IMR-90 (cell line): Measurements from ENCODE around the gene PCYT2. TPM values are rescaled to one million over a fixed set of nuclear protein-coding genes. Genes with fewer than 3 reads are reported as not detected.

Source experiments
- ATAC-seq: fragments of 200-7000 bp; cut with Tn5 transposase; 2 replicates; pipeline ENCODE4 v1.9.1; 2020; ENCODE audit warnings: low read depth, mild to moderate bottlenecking, moderate library complexity
- BruUV-seq: library from RNA; stranded (reverse); fragments of 400-500 nt; replicated peaks from 2 replicates; lab custom pipeline; 2021; lab: Mats Ljungman, UMichigan
- CTCF ChIA-PET: fragments of 300-600 bp; formaldehyde crosslinking; extraction: SDS; loops from one replicate; lab custom pipeline; 2021; ENCODE audit warnings: antibody characterized with exemption; lab: Yijun Ruan, JAX
- POLR2A ChIA-PET: fragments of 300-600 bp; sonication (Branson Sonifier 250); formaldehyde crosslinking; loops from one replicate; lab custom pipeline; 2022; ENCODE audit warnings: antibody characterized with exemption; ENCODE audit not compliant: unreplicated experiment; lab: Charles Lee
- DNase-seq: peaks from one replicate; pipeline ENCODE4 v3.0.0; 2013
- H2AFZ ChIP-seq: replicated peaks from 2 replicates; pipeline ENCODE3; 2013; ENCODE audit warnings: low read length, mild to moderate bottlenecking; ENCODE audit not compliant: poor library complexity
- H2AK5ac ChIP-seq: 2 replicates; pipeline ENCODE4 v1.6.1; 2013; ENCODE audit warnings: low read depth, low read length, inconsistent platforms
- H2AK9ac ChIP-seq: replicated peaks from 2 replicates; pipeline ENCODE3; 2013; ENCODE audit warnings: mild to moderate bottlenecking, low read depth, low read length, moderate library complexity; ENCODE audit not compliant: poor library complexity
- H2BK120ac ChIP-seq: 2 replicates; pipeline ENCODE4 v1.6.1; 2013; ENCODE audit warnings: low read depth, low read length, inconsistent platforms
- H2BK15ac ChIP-seq: 3 replicates; pipeline ENCODE4 v1.6.1; 2013; ENCODE audit warnings: low read depth, low read length, inconsistent platforms
- H2BK20ac ChIP-seq: 2 replicates; pipeline ENCODE4 v1.6.1; 2013; ENCODE audit warnings: low read depth, mild to moderate bottlenecking, inconsistent platforms, low read length, moderate library complexity
- H2BK5ac ChIP-seq: 2 replicates; pipeline ENCODE4 v1.6.1; 2013; ENCODE audit warnings: mild to moderate bottlenecking, low read depth, low read length, inconsistent platforms; ENCODE audit not compliant: poor library complexity, severe bottlenecking
- H3K14ac ChIP-seq: replicated peaks from 2 replicates; pipeline ENCODE4 v1.6.1; 2013; ENCODE audit warnings: low read depth, low read length, inconsistent platforms
- H3K18ac ChIP-seq: 2 replicates; pipeline ENCODE4 v1.6.1; 2013; ENCODE audit warnings: low read depth, low read length, control low read depth
- H3K23ac ChIP-seq: 2 replicates; pipeline ENCODE4 v1.6.1; 2013; ENCODE audit warnings: low read depth, low read length, inconsistent platforms
- H3K27ac ChIP-seq: 2 replicates; pipeline ENCODE4 v1.5.1; 2013; ENCODE audit warnings: mild to moderate bottlenecking, control low read depth, low read length; ENCODE audit not compliant: insufficient read depth
- H3K27me3 ChIP-seq: 2 replicates; pipeline ENCODE4 v1.6.1; 2013; ENCODE audit warnings: low read length; ENCODE audit not compliant: control insufficient read depth, insufficient read depth
- H3K36me3 ChIP-seq: 2 replicates; pipeline ENCODE4 v1.6.1; 2013; ENCODE audit warnings: low read length, mixed read lengths; ENCODE audit not compliant: control insufficient read depth, insufficient read depth
- H3K4ac ChIP-seq: 2 replicates; pipeline ENCODE4 v1.6.1; 2013; ENCODE audit warnings: low read depth, low read length, inconsistent platforms
- H3K4me1 ChIP-seq: 2 replicates; pipeline ENCODE4 v1.6.1; 2013; ENCODE audit warnings: low read length, mixed read lengths; ENCODE audit not compliant: control insufficient read depth, insufficient read depth
- H3K4me2 ChIP-seq: 2 replicates; pipeline ENCODE4 v1.6.1; 2013; ENCODE audit warnings: low read depth, mild to moderate bottlenecking, control low read depth, low read length, moderate library complexity
- H3K4me3 ChIP-seq: 2 replicates; pipeline ENCODE4 v1.5.1; 2013; ENCODE audit warnings: low read depth, mild to moderate bottlenecking, control low read depth, low read length, moderate library complexity; ENCODE audit not compliant: insufficient read depth
- H3K56ac ChIP-seq: 2 replicates; pipeline ENCODE4 v1.6.1; 2013; ENCODE audit warnings: low read length, inconsistent platforms; ENCODE audit not compliant: insufficient read depth; ENCODE audit errors: extremely low read depth
- H3K79me1 ChIP-seq, 2 experiments: 2 replicates each; pipeline ENCODE4 v1.6.1; 2013; ENCODE audit warnings: low read length in 2 of 2, inconsistent platforms in 1 of 2, low read depth in 1 of 2
- H3K9ac ChIP-seq: 2 replicates; pipeline ENCODE4 v1.6.1; 2013; ENCODE audit warnings: low read depth, low read length, control low read depth
- H3K9me1 ChIP-seq: 2 replicates; pipeline ENCODE4 v1.6.1; 2013; ENCODE audit warnings: low read length, inconsistent platforms; ENCODE audit not compliant: insufficient read depth
- H3K9me3 ChIP-seq: 2 replicates; pipeline ENCODE4 v1.6.1; 2013; ENCODE audit warnings: low read length; ENCODE audit not compliant: control insufficient read depth, insufficient read depth
- H4K20me1 ChIP-seq: 2 replicates; pipeline ENCODE4 v1.6.1; 2013; ENCODE audit warnings: low read length, inconsistent platforms; ENCODE audit not compliant: insufficient read depth
- H4K5ac ChIP-seq: 2 replicates; pipeline ENCODE4 v1.6.1; 2013; ENCODE audit warnings: mild to moderate bottlenecking, low read depth, low read length, control low read depth
- H4K8ac ChIP-seq, 2 experiments: 2 replicates each; pipeline ENCODE4 v1.6.1; 2013; ENCODE audit warnings: low read depth in 2 of 2, low read length in 2 of 2, control low read depth in 1 of 2, inconsistent platforms in 1 of 2
- H4K91ac ChIP-seq: 2 replicates; pipeline ENCODE4 v1.6.1; 2013; ENCODE audit warnings: low read depth, low read length, inconsistent platforms; ENCODE audit not compliant: insufficient read depth
- CEBPB ChIP-seq: IDR thresholded peaks from 2 replicates; pipeline ENCODE4 v1.6.1; 2012; ENCODE audit warnings: low read depth, low read length, improper control_type of control experiment
- CHD1 ChIP-seq: IDR thresholded peaks from 2 replicates; pipeline ENCODE4 v1.6.1; 2012; ENCODE audit warnings: low read depth, low read length, improper control_type of control experiment
- FOS ChIP-seq: fragments of 150-350 bp; IDR thresholded peaks from 2 replicates; pipeline ENCODE4 v1.6.1; 2016; ENCODE audit warnings: low read depth, low read length
- MAFK ChIP-seq: IDR thresholded peaks from 2 replicates; pipeline ENCODE4 v1.6.1; 2012; ENCODE audit warnings: low read depth, low read length, improper control_type of control experiment
- MAZ ChIP-seq: IDR thresholded peaks from 2 replicates; pipeline ENCODE4 v1.6.1; 2012; ENCODE audit warnings: low read depth, mild to moderate bottlenecking, low read length, improper control_type of control experiment, moderate library complexity, borderline replicate concordance
- NFE2L2 ChIP-seq: fragments of 150-350 bp; IDR thresholded peaks from 2 replicates; pipeline ENCODE4 v1.6.1; 2016; ENCODE audit warnings: low read depth, mild to moderate bottlenecking, low read length
- POLR2A ChIP-seq: IDR thresholded peaks from 2 replicates; pipeline ENCODE4 v1.6.1; 2012; ENCODE audit warnings: mild to moderate bottlenecking, low read depth, low read length
- RAD21 ChIP-seq: IDR thresholded peaks from 2 replicates; pipeline ENCODE4 v1.6.1; 2012; ENCODE audit warnings: low read length, improper control_type of control experiment
- RFX5 ChIP-seq: IDR thresholded peaks from 2 replicates; pipeline ENCODE4 v1.8.0; 2012; ENCODE audit warnings: low read depth, mild to moderate bottlenecking, low read length, moderate library complexity
- SMC3 ChIP-seq: fragments of 150-350 bp; IDR thresholded peaks from 2 replicates; pipeline ENCODE4 v1.6.1; 2016; ENCODE audit warnings: low read depth, mild to moderate bottlenecking, antibody characterized with exemption, low read length, moderate library complexity
- WGBS, 2 experiments: methylation state at CpG; one replicate each; pipeline versions ENCODE4 v1.1.5 to v1.1.7; 2013; ENCODE audit warnings: missing lambda C conversion rate in 2 of 2; ENCODE audit not compliant: insufficient read length in 1 of 2; ENCODE audit errors: extremely low coverage in 2 of 2; 5-methylcytosine and 5-hydroxymethylcytosine counted together
- dilution Hi-C: fragments of 300-500 bp; cut with HindIII; formaldehyde crosslinking; loops from one replicate; pipeline ENCODE4 v1.14.3; 2018; ENCODE audit warnings: low sequenced_read_pairs; ENCODE audit not compliant: unreplicated experiment
- in situ Hi-C: fragments of 300-500 bp; cut with MboI; formaldehyde crosslinking; loops from 3 replicates; pipeline ENCODE4 v1.14.3; 2019; ENCODE audit warnings: low sequenced_read_pairs, inconsistent platforms, mixed read lengths
- intact Hi-C: fragments of 100-400 bp; cut with micrococcal nuclease; formaldehyde crosslinking; loops from 2 replicates; pipeline ENCODE4 v1.10.0; 2022
- polyA plus RNA-seq, 3 experiments: library from polyadenylated mRNA; depleted of rRNA; stranded (reverse); fragments of >200 nt; gene quantifications; 2 replicates each; pipeline ENCODE4 v1.2.3, GENCODE V29; 2012; ENCODE audit warnings: low replicate concordance in 1 of 3
- total RNA-seq: library from RNA; depleted of rRNA; stranded (reverse); fragments of >200 nt; gene quantifications from 2 replicates; pipeline ENCODE4 v1.2.3, GENCODE V29; 2012
- TF ChIP-seq, protein P1 (sequence below): fragments of 150-350 bp; IDR thresholded peaks from 2 replicates; pipeline ENCODE4 v1.6.1; 2017; ENCODE audit warnings: mild to moderate bottlenecking, antibody characterized with exemption, low read length, low read depth
- TF ChIP-seq, protein P2 (sequence below): fragments of 150-350 bp; IDR thresholded peaks from 2 replicates; pipeline ENCODE4 v1.6.1; 2016; ENCODE audit warnings: low read depth, mild to moderate bottlenecking, low read length, moderate library complexity, borderline replicate concordance

PCYT2 gene
- total and polyA plus RNA-seq, 2 of the 4 experiments (the other 2 are of a cell fraction) = 37.3 to 38.5 TPM

DNA sequence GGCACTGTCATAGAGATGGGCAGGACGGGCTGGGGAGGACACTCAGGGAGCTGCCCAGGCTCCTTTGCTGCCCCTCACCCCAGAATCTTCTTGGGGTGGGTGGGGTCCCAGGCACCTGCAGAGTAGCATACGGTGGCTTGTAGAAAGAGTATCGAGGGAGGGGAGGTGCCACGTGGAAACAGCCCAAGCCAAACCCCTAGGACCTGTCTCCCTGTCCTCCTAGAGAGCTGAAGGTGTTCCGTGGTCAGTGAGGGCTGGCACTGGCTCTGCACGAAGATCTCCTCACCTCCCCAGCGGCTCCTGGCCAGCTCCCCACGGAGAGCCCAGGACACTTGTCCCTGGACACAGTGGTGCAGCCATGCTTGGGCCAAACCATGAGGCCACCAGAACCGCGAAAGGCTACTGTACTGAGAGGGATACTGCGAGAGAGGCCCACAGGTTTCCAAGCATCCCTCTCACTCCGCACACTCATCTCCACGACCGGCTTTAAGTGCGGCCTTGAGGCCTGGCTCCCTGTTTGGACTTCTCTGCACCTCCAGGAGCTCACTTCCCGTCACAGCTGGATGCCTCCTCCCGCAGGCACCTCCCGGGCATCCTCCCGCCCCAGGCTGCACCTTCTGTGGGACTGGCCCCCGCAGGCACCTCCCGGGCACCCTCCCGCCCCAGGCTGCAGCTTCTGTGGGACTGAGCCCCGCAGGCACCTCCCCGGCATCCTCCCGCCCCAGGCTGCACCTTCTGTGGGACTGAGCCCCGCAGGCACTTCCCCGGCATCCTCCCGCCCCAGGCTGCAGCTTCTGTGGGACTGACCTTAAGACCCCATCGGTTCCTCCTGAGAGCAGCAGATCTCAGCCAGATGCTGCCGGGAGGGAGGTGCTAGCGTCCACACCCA lies 18.3 kb upstream of the PCYT2 start (continued):
- TF ChIP-seq CHD1 (no peak), RFX5 (no peak)

DNA sequence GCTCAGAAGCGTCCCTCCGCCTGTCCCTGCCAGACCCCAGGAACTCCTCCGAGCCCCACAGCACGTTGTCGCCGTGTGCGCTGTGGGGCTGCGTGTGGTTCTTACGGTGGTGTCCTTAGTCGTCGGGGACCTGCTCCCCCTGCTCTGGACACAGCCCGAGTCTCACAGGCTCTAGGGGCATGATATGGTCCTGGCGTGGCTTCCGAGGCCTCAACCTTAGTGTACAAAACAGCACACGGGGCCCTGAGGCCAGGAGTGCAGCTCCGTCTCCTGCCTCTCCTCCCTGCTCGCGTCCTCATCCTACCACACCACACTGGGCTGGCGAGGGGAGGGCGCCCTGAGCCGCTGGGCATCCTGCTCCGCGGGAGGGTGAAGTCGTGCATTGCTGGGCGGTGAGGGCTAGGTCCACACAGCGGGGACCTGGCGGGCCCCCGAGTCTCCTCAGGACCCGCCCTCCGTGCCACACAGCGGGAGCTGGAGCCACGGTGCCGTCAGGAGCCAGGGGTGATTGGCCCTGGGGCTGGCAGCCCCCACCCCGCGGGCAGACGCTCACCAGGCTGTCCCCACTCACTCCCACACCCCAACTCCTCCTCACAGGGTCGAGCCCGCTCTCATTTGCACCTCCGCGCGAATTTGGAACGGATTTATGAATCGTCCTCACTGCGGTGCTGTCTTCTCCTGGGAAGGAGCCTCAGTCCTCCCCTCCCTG lies 17.5 kb upstream of the PCYT2 start:
- H2AK5ac ChIP-seq = peak overlapping the region; percentile 74
- peaks cover 40% of the 10 kb centered on the region for H4K20me1 ChIP-seq
- no peak overlapping the region for H3K18ac ChIP-seq
- peak overlapping the region; percentile 72 for H3K23ac ChIP-seq
- H2AK9ac ChIP-seq = peak overlapping the region; percentile 95
- peak overlapping the region; percentile 53 for H3K9ac ChIP-seq
- H2AFZ ChIP-seq = peak overlapping the region; percentile 92
- H3K79me1 ChIP-seq = peaks cover 17 to 41% of the 10 kb centered on the region in 2 experiments; a peak in 3 of 4 replicates
- intact Hi-C loops = no loop called here
- no peak overlapping the region for H2BK120ac ChIP-seq
- H2BK5ac ChIP-seq = no peak overlapping the region
- peak overlapping the region; percentile 78 for H3K4me2 ChIP-seq
- peak overlapping the region; percentile 53 for H3K4ac ChIP-seq
- peak overlapping the region; percentile 65; the same call in 1 of the 2 replicates for H3K14ac ChIP-seq
- H3K36me3 ChIP-seq = peaks cover 11% of the 10 kb centered on the region; the same call in 1 of the 2 replicates
- no TSS peak for BruUV-seq
- peaks cover 17% of the 10 kb centered on the region for H3K9me1 ChIP-seq
- no peak overlapping the region for H2BK20ac ChIP-seq
- dilution Hi-C loops = no loop called here
- no peaks in the 10 kb centered on the region for H3K9me3 ChIP-seq
- ChIA-PET CTCF (interaction anchor here (0.9 to 1.3 kb wide), 2 partner anchors 31 to 91 kb away, joined by 3 read pairs; no protein-coding TSS in a partner anchor), POLR2A (no interaction called here)
- peak overlapping the region; percentile 76 to 77; a peak in 2 of 4 replicates for H4K8ac ChIP-seq
- peak overlapping the region; percentile 15; the same call in 1 of the 2 replicates for H3K27ac ChIP-seq
- in situ Hi-C loops = no loop called here
- peak overlapping the region; percentile 51 for H3K4me3 ChIP-seq
- peak overlapping the region; percentile 44 for H4K5ac ChIP-seq
- H2BK15ac ChIP-seq = no peak overlapping the region
- no peaks in the 10 kb centered on the region for H3K27me3 ChIP-seq
- peaks cover 23% of the 10 kb centered on the region for H3K4me1 ChIP-seq
- peak overlapping the region; percentile 66; the same call in 1 of the 2 replicates for H4K91ac ChIP-seq
- H3K56ac ChIP-seq = no peak overlapping the region; the same call in 1 of the 2 replicates
- 41% methylated on average over 23 of the region's 44 CpGs; no CpG with 5 or more reads in 1 of the 2 experiments for WGBS, 2 experiments
- DNase-seq (no peak), ATAC-seq (no peak)
- TF ChIP-seq MAFK (no peak), RAD21 (no peak), MAZ (no peak), NFE2L2 (no peak), POLR2A (no peak), SMC3 (no peak), CEBPB (no peak), CHD1 (no peak), FOS (no peak)
- TF ChIP-seq, protein P1, sequence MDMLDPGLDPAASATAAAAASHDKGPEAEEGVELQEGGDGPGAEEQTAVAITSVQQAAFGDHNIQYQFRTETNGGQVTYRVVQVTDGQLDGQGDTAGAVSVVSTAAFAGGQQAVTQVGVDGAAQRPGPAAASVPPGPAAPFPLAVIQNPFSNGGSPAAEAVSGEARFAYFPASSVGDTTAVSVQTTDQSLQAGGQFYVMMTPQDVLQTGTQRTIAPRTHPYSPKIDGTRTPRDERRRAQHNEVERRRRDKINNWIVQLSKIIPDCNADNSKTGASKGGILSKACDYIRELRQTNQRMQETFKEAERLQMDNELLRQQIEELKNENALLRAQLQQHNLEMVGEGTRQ = no peak
- TF ChIP-seq, protein P2, sequence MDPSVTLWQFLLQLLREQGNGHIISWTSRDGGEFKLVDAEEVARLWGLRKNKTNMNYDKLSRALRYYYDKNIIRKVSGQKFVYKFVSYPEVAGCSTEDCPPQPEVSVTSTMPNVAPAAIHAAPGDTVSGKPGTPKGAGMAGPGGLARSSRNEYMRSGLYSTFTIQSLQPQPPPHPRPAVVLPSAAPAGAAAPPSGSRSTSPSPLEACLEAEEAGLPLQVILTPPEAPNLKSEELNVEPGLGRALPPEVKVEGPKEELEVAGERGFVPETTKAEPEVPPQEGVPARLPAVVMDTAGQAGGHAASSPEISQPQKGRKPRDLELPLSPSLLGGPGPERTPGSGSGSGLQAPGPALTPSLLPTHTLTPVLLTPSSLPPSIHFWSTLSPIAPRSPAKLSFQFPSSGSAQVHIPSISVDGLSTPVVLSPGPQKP = no peak
